GM20000 (cell line): ENCODE results near the gene HIP1.
A peak's percentile ranks its signal among the peaks of the same experiment; 100 is the strongest.

Experiments
- DNase-seq: peaks from one replicate; pipeline ENCODE4 v3.0.0; 2012; ENCODE audit warnings: low spot score
- TF ChIP-seq, protein P1 (sequence below): IDR thresholded peaks from 2 replicates; pipeline ENCODE4 v1.5.1; 2012; ENCODE audit warnings: mild to moderate bottlenecking, control low read depth; ENCODE audit errors: extremely low read depth, missing control alignments

The HIP1 gene

DNA sequence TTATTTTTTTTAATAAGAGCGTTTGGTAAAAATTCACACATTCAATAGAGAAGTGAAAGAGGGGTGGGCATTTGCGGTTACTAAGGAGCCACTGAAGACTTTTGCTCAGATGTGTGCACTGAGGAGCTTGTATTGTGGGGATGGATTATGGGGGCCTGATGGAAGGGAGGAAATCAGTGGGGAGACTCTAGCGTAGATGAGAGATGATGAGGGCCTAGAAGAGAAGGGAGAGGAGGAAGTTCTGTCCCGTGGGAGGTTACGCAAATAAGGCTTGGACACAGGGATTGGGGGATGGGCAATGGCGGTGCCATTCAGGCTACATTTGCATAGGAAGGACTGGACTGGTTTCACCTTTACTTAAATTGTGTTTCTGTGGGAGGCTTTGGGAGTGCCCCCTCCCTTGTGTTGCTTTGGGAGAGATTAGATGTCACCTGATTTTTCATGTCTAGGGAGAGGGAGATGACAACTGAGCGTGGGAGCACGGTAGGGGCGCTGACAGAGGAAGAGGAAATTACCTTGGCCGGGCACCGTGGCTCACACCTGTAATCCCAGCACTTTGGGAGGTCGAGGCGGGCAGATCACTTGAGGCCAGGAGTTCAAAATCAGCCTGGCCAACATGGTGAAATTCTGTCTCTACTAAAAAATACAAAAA, 2.2 kb upstream of the HIP1 start:
- TF ChIP-seq, protein P1, sequence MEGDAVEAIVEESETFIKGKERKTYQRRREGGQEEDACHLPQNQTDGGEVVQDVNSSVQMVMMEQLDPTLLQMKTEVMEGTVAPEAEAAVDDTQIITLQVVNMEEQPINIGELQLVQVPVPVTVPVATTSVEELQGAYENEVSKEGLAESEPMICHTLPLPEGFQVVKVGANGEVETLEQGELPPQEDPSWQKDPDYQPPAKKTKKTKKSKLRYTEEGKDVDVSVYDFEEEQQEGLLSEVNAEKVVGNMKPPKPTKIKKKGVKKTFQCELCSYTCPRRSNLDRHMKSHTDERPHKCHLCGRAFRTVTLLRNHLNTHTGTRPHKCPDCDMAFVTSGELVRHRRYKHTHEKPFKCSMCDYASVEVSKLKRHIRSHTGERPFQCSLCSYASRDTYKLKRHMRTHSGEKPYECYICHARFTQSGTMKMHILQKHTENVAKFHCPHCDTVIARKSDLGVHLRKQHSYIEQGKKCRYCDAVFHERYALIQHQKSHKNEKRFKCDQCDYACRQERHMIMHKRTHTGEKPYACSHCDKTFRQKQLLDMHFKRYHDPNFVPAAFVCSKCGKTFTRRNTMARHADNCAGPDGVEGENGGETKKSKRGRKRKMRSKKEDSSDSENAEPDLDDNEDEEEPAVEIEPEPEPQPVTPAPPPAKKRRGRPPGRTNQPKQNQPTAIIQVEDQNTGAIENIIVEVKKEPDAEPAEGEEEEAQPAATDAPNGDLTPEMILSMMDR, result no peak
- no peak for DNase-seq

DNA sequence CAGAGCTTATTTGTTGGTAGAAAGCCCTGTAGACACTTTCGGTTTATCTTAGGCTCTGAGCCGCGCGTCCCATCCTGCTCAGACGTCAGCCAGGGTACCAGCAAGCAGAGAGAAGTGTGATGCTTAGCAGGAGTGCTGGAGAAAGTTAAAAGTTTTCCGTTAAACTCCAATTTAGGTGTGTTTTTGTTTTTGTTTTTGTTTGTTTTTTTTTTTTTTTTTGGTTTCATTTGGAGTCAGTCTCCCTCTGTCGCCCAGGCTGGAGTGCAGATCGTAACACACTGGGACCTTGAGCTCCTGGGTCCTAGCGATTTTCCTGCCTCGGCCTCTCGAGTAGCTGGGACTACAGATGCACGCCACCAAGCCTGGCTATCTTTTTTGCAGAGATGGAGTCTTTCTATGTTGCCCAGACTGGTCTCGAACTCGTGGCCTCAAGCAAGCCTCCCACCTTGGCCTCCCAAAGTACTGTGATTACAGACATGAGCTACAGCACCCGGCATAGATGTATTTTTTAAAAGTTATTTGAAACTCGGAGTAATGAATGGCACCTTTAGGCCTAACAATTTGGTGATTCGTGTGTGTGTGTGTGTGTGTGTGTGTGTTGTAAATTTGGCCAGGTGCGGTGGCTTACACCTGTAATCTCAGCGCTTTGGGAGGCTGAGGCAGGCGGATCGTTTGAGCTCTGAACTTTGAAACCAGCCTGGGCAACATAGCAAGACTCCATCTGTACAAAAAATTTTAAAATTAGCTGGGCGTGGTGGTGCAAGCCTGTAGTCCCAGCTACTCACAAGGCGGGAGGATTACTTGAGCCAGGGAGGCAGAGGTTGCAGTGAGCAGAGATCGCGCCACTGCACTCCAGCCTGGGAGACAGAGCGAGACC, 1.3 kb upstream of the HIP1 start:
- TF ChIP-seq, protein P1, result no peak
- DNase-seq, result peak; percentile 62

DNA sequence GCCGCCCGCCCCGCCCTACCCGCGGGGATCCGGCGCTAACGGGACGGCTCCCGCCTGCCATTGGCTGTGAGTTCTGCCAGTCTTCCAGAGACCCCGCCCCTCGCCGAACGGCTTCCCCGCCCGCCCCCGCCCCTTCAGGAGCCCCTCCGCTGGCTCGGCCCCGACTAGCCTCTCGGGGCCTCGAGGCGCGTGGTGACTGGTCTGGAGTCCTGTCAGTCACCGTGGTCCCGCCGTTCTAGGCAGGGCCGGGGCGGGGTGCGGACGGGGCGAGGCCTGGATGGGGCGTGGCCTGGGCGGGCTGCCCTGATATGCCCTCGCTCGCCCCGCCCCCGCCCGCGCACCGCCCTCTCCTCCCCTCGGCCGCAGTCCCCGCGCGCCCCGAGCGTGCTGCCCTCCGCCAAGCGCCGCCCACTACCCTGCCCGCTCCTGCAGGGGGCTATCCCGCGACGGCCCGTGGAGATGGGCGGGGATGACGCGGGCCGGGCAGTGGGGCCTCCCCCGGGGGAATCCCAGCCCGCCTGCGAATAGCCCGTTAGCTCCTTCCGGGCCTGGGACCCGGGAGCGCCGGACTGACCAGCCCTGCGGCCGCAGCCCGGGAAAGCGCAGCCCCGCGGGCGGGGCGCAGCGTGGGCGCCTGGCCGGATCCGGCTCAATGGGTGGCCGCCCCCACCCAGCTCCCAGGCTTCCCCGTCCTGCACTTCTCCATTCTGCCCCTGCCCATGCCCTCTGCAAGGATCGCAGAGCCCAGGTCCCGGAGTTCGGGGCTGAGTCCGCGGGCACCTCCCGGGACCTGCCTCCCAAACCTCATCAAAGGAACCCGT, 444 bp upstream of the HIP1 start:
- TF ChIP-seq, protein P1, result no peak
- DNase-seq, result peak; percentile 100

DNA sequence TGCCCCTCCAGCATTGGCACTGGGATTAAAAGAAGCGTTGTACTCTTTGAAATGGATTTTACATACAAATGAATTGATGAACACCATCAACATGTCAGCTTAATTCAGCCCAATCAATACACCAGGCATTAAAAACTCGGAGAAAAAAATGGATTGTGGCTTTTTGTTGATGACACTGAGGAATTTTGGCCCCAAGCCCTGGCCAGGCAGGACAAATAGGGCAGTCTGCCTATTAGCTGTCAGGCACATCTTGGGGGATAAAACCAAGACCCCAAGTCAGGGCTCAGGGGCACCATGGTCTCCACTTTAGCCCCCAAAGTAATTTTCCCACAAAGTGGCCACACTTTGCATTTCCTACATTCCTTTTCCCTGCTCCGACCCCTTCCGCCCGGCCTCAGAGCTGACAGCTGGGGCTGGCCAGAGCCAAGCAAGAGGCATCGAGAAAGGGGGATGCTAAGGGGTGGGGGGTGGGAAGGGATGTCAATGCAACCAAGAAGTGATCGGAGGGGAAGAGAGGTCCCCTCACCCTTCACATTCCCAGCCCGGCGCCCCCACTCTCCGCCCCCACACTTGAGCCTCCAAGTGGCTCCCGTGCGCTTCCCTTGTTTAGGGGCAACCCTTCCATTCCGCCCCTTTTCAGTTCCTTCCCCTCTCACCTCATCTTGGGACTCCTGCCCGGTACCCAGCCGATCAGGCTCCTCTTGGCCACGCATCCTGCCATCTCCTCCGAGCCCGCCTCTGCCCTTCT, 711 bp downstream of the HIP1 start:
- TF ChIP-seq, protein P1, result no peak
- no peak for DNase-seq

DNA sequence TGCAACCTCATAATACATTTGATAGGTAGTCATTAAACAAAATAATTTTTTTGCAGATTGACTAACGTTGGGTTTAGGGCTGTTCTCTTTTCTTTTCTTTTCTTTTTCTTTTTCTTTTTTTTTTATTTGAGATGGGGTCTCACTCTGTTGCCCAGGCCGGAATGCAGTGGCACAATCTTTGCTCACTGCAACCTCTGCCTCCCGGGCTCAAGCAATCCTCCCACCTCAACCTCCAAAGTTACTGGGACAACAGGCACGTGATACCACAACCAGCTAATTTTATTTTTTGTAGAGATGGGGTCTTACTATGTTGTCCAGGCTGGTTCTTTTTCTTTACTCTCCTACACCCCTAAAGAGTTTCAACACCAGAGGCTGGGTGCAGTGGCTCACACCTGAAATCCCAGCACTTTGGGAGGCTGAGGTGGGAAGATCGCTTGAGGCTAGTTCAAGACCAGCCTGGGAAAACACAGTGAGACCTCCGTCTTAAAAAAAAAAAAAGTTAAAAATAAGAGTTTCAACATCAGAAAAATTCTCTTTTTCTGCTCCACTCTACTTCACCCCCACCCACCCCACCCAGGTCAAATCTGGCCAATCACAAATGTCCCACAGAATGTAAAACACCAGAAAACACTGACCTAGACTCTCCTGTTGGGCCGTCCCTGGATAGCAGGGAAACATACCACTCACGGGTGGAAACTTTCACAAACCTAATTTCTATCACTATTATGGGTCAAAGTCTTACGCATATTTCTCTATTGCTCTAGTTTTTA, 3.0 kb downstream of the HIP1 start:
- TF ChIP-seq, protein P1, result no peak

More for the DNA sequence above, 3.0 kb downstream of the HIP1 start:
- no peak for DNase-seq
